ENCODE data around the gene ERLIN1.

The ERLIN1 gene

GRCh38 chr10:100184426-100184825, 1.4 kb downstream of the ERLIN1 start:
- no peaks in the 10 kb centered on the region for H3K9me3 Mint-ChIP-seq
- peak overlapping the region; percentile 92 for H3K4me3 Mint-ChIP-seq
- H3K27me3 Mint-ChIP-seq, result no peaks in the 10 kb centered on the region
- ATAC-seq (no peak), DNase-seq (no peak)
- peak overlapping the region; percentile 95 for H3K27ac Mint-ChIP-seq
- H3K36me3 Mint-ChIP-seq (ENCODE audit: low read depth), result peaks cover 49% of the 10 kb centered on the region
- peaks cover 63% of the 10 kb centered on the region for H3K4me1 Mint-ChIP-seq

GRCh38 chr10:100183481-100183880, 2.3 kb downstream of the ERLIN1 start:
- H3K9me3 Mint-ChIP-seq, result no peaks in the 10 kb centered on the region
- peaks cover 48% of the 10 kb centered on the region for H3K36me3 Mint-ChIP-seq (ENCODE audit: low read depth)
- DNase-seq (no peak), ATAC-seq (no peak)
- peak overlapping the region; percentile 92 for H3K4me3 Mint-ChIP-seq
- H3K27me3 Mint-ChIP-seq, result no peaks in the 10 kb centered on the region
- H3K4me1 Mint-ChIP-seq, result peaks cover 54% of the 10 kb centered on the region
- peak overlapping the region; percentile 37 for H3K27ac Mint-ChIP-seq

- H3K4me3 Mint-ChIP-seq, result no peak overlapping the region
- H3K9me3 Mint-ChIP-seq, result no peaks in the 10 kb centered on the region
- no peaks in the 10 kb centered on the region for H3K27me3 Mint-ChIP-seq
- DNase-seq (no peak), ATAC-seq (no peak)
- peak overlapping the region; percentile 3 for H3K27ac Mint-ChIP-seq
- H3K36me3 Mint-ChIP-seq (ENCODE audit: low read depth), result peaks cover 50% of the 10 kb centered on the region
- H3K4me1 Mint-ChIP-seq, result peaks cover 50% of the 10 kb centered on the region
These were observed 2.9 kb downstream of the ERLIN1 start for GRCh38 chr10:100182908-100183307.

GRCh38 chr10:100182281-100182680, 3.5 kb downstream of the ERLIN1 start:
- no peak overlapping the region for H3K27ac Mint-ChIP-seq
- no peak overlapping the region for H3K4me3 Mint-ChIP-seq
- no peaks in the 10 kb centered on the region for H3K27me3 Mint-ChIP-seq
- H3K9me3 Mint-ChIP-seq, result no peaks in the 10 kb centered on the region
- peaks cover 45% of the 10 kb centered on the region for H3K4me1 Mint-ChIP-seq
- H3K36me3 Mint-ChIP-seq (ENCODE audit: low read depth), result peaks cover 50% of the 10 kb centered on the region
- ATAC-seq (no peak), DNase-seq (no peak)

DNA sequence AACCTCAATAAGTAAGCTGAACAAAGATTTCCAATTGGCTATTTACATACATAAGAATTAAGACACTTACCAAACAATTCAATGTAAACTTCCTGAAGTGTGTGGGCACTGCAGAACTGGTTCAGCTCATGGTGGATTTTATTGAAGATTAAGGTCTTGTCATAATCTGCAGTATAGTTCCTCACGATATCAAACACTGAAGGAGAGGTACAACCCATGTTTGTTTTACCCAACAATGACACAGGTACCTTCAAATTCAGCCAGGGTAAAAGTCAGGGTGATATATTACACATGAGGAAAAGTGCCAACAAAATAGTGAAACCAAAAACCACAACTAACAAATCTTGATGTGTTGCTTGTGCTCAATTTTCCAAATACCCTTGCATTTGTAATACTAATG, 10.0 kb downstream of the ERLIN1 start:
- DNase-seq (no peak), ATAC-seq (no peak)
- no peak overlapping the region for H3K27ac Mint-ChIP-seq
- peaks cover 5% of the 10 kb centered on the region for H3K9me3 Mint-ChIP-seq
- peaks cover 64% of the 10 kb centered on the region for H3K36me3 Mint-ChIP-seq (ENCODE audit: low read depth)
- no peaks in the 10 kb centered on the region for H3K27me3 Mint-ChIP-seq
- no peak overlapping the region for H3K4me3 Mint-ChIP-seq
- peaks cover 35% of the 10 kb centered on the region for H3K4me1 Mint-ChIP-seq

- Mint-ChIP-seq H3K4me3 (peak overlapping the region; percentile 41), H3K27ac (peak overlapping the region; percentile 67), H3K27me3 (no peaks in the 10 kb centered on the region), H3K4me1 (peaks cover 32% of the 10 kb centered on the region), H3K9me3 (peaks cover 5% of the 10 kb centered on the region), H3K36me3 (ENCODE audit: low read depth) (peaks cover 64% of the 10 kb centered on the region)
- DNase-seq (no peak), ATAC-seq (peak; percentile 80)
These were observed 10.8 kb downstream of the ERLIN1 start for GRCh38 chr10:100174699-100175677.

DNA sequence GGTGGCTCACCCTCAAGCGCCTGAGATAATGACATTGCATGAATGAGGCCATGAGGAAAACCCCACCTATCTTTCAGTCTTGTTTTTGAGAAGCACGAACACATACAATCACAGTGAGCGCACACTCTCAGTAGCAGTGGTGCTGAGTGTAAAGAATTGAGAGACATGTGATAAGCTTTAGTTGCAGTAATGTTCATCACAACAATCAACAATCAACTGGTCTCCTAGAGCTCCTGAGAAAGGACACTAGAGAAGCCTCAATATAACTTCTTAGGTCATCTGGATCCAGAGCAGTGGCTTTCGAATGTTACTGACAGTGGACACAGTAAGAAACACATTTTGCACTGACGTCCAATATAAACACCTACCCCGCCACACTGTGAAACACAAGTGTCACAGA, 12.8 kb downstream of the ERLIN1 start:
- H3K27me3 Mint-ChIP-seq, result no peaks in the 10 kb centered on the region
- H3K36me3 Mint-ChIP-seq (ENCODE audit: low read depth), result peaks cover 67% of the 10 kb centered on the region
- ATAC-seq (no peak), DNase-seq (no peak)
- H3K4me3 Mint-ChIP-seq, result no peak overlapping the region
- H3K4me1 Mint-ChIP-seq, result peaks cover 47% of the 10 kb centered on the region
- H3K9me3 Mint-ChIP-seq, result peaks cover 5% of the 10 kb centered on the region
- H3K27ac Mint-ChIP-seq, result no peak overlapping the region

GRCh38 chr10:100172349-100172748, 13.5 kb downstream of the ERLIN1 start:
- peaks cover 5% of the 10 kb centered on the region for H3K9me3 Mint-ChIP-seq
- H3K27ac Mint-ChIP-seq, result no peak overlapping the region
- ATAC-seq, result no peak
- H3K27me3 Mint-ChIP-seq, result no peaks in the 10 kb centered on the region
- no peak for DNase-seq
- H3K4me3 Mint-ChIP-seq, result no peak overlapping the region
- peaks cover 66% of the 10 kb centered on the region for H3K36me3 Mint-ChIP-seq (ENCODE audit: low read depth)
- peaks cover 54% of the 10 kb centered on the region for H3K4me1 Mint-ChIP-seq

GRCh38 chr10:100168313-100168643, 17.6 kb downstream of the ERLIN1 start:
- peak; percentile 61 for ATAC-seq

DNA sequence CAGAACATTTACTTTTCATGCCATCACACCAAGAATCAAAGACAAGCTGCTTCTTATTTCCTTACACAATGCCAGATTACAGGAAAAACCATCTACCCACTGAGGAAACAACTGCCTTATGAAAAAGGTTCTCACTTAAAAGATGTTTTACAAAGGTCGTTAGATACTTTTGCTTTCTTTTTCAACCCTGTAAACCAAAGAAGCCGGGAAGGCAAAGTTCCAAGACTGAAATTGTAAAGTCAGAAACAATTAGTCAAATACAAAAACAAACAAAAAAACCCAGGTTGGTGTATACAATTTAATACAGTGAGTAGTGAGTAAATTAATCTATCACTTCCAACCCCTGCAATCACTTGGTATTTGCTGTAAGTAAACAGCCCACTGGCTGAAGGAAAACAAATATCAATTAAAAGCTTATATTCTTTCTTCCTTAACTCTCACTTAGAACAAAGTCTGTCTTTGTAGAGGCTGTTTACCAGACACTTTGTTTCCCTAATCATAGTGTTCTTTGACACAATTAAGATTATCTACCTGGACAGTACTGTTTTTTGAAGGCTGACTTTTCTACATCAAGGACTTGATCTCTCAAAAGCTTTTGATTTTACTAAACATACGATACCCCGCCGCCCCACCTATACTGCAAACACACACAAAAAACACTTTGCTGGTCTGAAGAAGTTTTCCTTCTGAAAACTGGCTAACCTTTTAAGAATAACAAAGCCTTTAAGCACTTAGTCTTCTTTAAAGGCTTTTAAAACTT, 18.1 kb downstream of the ERLIN1 start:
- DNase-seq (no peak), ATAC-seq (no peak)
- Mint-ChIP-seq H3K4me1 (peaks cover 32% of the 10 kb centered on the region), H3K4me3 (peak overlapping the region; percentile 44), H3K27me3 (no peaks in the 10 kb centered on the region), H3K36me3 (ENCODE audit: low read depth) (peaks cover 58% of the 10 kb centered on the region), H3K9me3 (peaks cover 5% of the 10 kb centered on the region), H3K27ac (peak overlapping the region; percentile 19)

More at GRCh38 chr10:100168313-100168643, 17.6 kb downstream of the ERLIN1 start:
- H3K4me3 Mint-ChIP-seq, result peak overlapping the region; percentile 44
- no peak for DNase-seq
- peaks cover 58% of the 10 kb centered on the region for H3K36me3 Mint-ChIP-seq (ENCODE audit: low read depth)
- H3K4me1 Mint-ChIP-seq, result peaks cover 34% of the 10 kb centered on the region
- no peaks in the 10 kb centered on the region for H3K27me3 Mint-ChIP-seq
- H3K9me3 Mint-ChIP-seq, result peaks cover 5% of the 10 kb centered on the region
- peak overlapping the region; percentile 19 for H3K27ac Mint-ChIP-seq

DNA sequence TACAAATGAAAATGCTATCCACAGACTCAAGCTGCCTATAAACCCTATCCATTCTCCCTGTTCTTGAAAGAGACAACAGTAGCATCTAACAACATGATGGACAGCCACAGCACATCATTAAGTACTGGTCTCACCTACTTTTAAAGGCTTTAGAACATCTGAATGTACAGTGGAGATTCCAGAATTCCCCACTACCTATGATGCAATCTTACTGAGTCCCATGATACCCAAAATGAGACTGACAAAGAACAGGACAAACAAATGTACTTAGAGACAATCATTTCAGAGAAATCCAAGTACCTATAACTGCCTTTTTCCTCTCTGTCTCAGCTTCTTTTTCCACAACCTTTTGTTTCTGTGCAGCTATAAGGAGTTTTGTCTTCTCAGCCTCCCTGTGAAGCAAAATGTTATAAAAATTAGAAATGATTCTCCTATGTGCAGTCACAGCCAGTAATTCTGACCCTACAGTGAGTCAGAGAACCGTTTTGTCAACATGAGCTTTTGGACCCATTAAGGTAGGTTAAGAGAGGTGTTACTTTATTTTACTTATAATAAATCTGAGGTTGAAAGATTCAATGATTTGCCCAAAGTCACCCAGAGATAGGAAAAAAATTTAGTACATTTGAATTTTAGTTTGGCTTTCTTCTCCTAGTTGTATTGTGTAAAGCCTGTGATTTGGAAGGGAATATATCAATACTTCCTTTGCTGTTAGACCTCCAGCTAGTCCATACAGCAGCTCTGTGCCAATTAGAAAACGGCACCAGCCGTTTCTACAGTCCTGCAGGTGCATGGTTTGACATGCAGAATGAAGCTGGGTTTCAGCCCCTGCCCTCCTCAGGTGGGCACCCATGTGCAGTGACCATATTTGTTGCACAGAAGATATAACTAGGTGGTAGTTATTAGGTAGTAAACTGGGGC, 21.9 kb downstream of the ERLIN1 start:
- H3K4me3 Mint-ChIP-seq, result no peak overlapping the region
- peaks cover 22% of the 10 kb centered on the region for H3K4me1 Mint-ChIP-seq
- ATAC-seq (no peak), DNase-seq (no peak)
- peak overlapping the region; percentile 32 for H3K27ac Mint-ChIP-seq
- no peaks in the 10 kb centered on the region for H3K9me3 Mint-ChIP-seq
- no peaks in the 10 kb centered on the region for H3K27me3 Mint-ChIP-seq
- H3K36me3 Mint-ChIP-seq (ENCODE audit: low read depth), result peaks cover 55% of the 10 kb centered on the region

DNA sequence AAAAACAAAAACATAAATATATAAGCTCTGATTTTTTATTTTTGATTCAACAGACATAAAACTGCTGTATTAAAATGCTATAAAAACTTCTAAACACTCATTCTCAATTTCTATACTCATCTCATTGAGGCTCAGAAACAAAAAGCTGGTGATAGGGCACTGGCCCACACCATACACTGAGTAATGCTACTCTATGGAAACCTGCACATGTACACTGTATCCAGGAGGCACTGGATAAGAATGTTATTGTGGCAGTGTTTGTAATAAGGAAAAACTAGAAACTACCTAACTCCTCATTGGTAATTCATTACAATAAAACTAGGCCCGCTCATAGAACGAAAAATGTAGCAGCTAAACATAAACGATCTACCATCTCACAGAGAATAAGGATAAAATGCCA, 23.1 kb downstream of the ERLIN1 start:
- Mint-ChIP-seq H3K4me1 (peaks cover 14% of the 10 kb centered on the region), H3K36me3 (ENCODE audit: low read depth) (peaks cover 58% of the 10 kb centered on the region), H3K4me3 (no peak overlapping the region), H3K27ac (no peak overlapping the region), H3K9me3 (no peaks in the 10 kb centered on the region), H3K27me3 (no peaks in the 10 kb centered on the region)
- no peak for ATAC-seq
- DNase-seq, result no peak

DNA sequence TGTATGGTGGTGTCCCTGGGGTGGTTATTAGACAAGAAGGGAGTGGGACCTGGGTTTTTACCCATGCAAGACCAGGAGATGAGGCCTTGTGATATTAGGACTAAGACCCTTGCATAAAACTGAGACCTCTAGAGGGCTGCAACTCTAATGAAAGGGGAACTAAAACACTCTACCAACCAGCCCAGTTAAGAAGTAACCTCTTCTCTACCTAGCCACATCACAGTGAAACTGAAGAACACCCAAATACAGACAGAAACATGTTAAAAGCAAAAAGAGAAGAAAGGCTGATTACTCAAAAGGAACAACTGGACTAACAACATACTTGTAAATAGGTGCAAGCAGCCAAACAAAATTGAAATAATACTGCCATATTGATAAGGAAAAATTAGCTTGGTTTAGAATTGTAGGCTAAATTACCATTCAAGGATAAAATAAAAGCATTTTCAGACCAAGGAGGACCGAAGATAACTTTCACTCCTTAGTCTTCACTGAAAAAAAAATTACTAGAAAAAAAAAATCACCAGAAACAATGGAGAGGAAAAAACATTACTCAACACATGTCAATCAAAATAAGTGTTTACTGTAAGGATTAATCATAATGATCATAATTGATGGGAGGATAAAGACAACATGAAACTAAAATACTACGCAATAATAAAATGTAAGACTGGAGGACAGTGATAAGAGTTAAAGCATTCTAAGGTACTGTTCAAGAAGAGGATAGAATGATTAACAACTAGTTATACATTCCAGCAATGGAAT, 27.6 kb downstream of the ERLIN1 start:
- no peaks in the 10 kb centered on the region for H3K27me3 Mint-ChIP-seq
- H3K4me1 Mint-ChIP-seq, result peaks cover 19% of the 10 kb centered on the region
- H3K9me3 Mint-ChIP-seq, result no peaks in the 10 kb centered on the region
- no peak overlapping the region for H3K4me3 Mint-ChIP-seq
- H3K27ac Mint-ChIP-seq, result no peak overlapping the region
- H3K36me3 Mint-ChIP-seq (ENCODE audit: low read depth), result peaks cover 71% of the 10 kb centered on the region
- no peak for ATAC-seq
- no peak for DNase-seq

All from activated naive CD8-positive, alpha-beta T cell treated with anti-CD3 and anti-CD28 coated beads, Interleukin-2, amount 50 U/mL, for 24 hours (primary cell).